ENCODE results near the gene RGPD8. TPM values are rescaled to one million over a fixed set of nuclear protein-coding genes. Genes with fewer than 3 reads are reported as not detected.

Gene RGPD8
- total and polyA plus RNA-seq, 2 of the 13 experiments (the other 11 are each of a cell fraction or from before 2014, with no cell fraction given) = 2.3 to 12.8 TPM

DNA sequence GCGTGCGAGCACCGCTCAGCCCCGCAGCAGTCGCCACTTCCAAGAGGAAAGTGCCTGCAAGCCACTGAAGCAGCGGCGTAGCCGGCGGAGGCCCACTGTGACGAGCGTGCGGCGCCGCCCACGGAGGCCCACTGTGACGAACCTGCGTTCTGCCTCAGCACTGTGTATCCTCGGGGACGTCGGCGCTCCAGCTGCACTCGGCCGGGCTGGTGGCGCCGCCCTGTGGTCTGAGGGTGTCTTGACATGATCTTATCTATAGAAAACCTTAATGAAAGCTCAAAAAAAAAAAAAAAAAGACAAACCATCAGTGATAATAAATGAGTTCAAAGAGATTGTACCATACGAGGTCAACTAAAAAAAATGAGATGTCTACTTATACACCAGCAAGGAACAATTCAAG lies at the start of gene RGPD8 (continued):
- TF ChIP-seq, protein P1, sequence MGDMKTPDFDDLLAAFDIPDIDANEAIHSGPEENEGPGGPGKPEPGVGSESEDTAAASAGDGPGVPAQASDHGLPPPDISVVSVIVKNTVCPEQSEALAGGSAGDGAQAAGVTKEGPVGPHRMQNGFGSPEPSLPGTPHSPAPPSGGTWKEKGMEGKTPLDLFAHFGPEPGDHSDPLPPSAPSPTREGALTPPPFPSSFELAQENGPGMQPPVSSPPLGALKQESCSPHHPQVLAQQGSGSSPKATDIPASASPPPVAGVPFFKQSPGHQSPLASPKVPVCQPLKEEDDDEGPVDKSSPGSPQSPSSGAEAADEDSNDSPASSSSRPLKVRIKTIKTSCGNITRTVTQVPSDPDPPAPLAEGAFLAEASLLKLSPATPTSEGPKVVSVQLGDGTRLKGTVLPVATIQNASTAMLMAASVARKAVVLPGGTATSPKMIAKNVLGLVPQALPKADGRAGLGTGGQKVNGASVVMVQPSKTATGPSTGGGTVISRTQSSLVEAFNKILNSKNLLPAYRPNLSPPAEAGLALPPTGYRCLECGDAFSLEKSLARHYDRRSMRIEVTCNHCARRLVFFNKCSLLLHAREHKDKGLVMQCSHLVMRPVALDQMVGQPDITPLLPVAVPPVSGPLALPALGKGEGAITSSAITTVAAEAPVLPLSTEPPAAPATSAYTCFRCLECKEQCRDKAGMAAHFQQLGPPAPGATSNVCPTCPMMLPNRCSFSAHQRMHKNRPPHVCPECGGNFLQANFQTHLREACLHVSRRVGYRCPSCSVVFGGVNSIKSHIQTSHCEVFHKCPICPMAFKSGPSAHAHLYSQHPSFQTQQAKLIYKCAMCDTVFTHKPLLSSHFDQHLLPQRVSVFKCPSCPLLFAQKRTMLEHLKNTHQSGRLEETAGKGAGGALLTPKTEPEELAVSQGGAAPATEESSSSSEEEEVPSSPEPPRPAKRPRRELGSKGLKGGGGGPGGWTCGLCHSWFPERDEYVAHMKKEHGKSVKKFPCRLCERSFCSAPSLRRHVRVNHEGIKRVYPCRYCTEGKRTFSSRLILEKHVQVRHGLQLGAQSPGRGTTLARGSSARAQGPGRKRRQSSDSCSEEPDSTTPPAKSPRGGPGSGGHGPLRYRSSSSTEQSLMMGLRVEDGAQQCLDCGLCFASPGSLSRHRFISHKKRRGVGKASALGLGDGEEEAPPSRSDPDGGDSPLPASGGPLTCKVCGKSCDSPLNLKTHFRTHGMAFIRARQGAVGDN (CRISPR knock-in tag; IDR thresholded peaks at IDR 0.05) = peak; percentile 69
- peak; percentile 74; the same call in 1 of the 2 replicates for TF ChIP-seq KMT2B (CRISPR knock-in tag; IDR thresholded peaks at IDR 0.05)
- TF ChIP-seq KDM2A (CRISPR knock-in tag; IDR thresholded peaks at IDR 0.05; ENCODE audit: borderline replicate concordance, low read depth) = peak; percentile 91
- 0 out of 2 replicates have a peak, but pooled peaks have one; percentile 28 for TF ChIP-seq ZNF607 (CRISPR knock-in tag; IDR thresholded peaks at IDR 0.05; ENCODE audit: borderline replicate concordance)
- TF ChIP-seq, protein P2, sequence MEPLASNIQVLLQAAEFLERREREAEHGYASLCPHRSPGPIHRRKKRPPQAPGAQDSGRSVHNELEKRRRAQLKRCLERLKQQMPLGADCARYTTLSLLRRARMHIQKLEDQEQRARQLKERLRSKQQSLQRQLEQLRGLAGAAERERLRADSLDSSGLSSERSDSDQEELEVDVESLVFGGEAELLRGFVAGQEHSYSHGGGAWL (CRISPR knock-in tag; IDR thresholded peaks at IDR 0.05) = 0 out of 2 replicates have a peak, but pooled peaks have one; percentile 46
- TF ChIP-seq GFI1 (CRISPR knock-in tag; IDR thresholded peaks at IDR 0.05; ENCODE audit: borderline replicate concordance) = 0 out of 2 replicates have a peak, but pooled peaks have one; percentile 24
- TF ChIP-seq, protein P3, sequence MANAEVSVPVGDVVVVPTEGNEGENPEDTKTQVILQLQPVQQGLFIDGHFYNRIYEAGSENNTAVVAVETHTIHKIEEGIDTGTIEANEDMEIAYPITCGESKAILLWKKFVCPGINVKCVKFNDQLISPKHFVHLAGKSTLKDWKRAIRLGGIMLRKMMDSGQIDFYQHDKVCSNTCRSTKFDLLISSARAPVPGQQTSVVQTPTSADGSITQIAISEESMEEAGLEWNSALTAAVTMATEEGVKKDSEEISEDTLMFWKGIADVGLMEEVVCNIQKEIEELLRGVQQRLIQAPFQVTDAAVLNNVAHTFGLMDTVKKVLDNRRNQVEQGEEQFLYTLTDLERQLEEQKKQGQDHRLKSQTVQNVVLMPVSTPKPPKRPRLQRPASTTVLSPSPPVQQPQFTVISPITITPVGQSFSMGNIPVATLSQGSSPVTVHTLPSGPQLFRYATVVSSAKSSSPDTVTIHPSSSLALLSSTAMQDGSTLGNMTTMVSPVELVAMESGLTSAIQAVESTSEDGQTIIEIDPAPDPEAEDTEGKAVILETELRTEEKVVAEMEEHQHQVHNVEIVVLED (CRISPR knock-in tag; IDR thresholded peaks at IDR 0.05; ENCODE audit: borderline replicate concordance) = peak; percentile 61; the same call in 1 of the 2 replicates
- TF ChIP-seq, protein P4, sequence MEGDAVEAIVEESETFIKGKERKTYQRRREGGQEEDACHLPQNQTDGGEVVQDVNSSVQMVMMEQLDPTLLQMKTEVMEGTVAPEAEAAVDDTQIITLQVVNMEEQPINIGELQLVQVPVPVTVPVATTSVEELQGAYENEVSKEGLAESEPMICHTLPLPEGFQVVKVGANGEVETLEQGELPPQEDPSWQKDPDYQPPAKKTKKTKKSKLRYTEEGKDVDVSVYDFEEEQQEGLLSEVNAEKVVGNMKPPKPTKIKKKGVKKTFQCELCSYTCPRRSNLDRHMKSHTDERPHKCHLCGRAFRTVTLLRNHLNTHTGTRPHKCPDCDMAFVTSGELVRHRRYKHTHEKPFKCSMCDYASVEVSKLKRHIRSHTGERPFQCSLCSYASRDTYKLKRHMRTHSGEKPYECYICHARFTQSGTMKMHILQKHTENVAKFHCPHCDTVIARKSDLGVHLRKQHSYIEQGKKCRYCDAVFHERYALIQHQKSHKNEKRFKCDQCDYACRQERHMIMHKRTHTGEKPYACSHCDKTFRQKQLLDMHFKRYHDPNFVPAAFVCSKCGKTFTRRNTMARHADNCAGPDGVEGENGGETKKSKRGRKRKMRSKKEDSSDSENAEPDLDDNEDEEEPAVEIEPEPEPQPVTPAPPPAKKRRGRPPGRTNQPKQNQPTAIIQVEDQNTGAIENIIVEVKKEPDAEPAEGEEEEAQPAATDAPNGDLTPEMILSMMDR (CRISPR knock-in tag; IDR thresholded peaks at IDR 0.05) = peak; percentile 84
- peak; percentile 49; the same call in 1 of the 2 replicates for TF ChIP-seq YEATS4 (CRISPR knock-in tag; IDR thresholded peaks at IDR 0.05; ENCODE audit: borderline replicate concordance)
- TF ChIP-seq, protein P5, sequence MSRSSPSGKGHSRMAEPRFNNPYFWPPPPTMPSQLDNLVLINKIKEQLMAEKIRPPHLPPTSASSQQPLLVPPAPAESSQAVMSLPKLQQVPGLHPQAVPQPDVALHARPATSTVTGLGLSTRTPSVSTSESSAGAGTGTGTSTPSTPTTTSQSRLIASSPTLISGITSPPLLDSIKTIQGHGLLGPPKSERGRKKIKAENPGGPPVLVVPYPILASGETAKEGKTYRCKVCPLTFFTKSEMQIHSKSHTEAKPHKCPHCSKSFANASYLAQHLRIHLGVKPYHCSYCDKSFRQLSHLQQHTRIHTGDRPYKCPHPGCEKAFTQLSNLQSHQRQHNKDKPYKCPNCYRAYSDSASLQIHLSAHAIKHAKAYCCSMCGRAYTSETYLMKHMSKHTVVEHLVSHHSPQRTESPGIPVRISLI (CRISPR knock-in tag; IDR thresholded peaks at IDR 0.05; ENCODE audit: borderline replicate concordance) = peak; percentile 90
- peak; percentile 63; the same call in 1 of the 2 replicates for TF ChIP-seq POGZ (CRISPR knock-in tag; IDR thresholded peaks at IDR 0.05)
- TF ChIP-seq MXD4 (CRISPR knock-in tag; IDR thresholded peaks at IDR 0.05) = peak; percentile 30; the same call in 1 of the 2 replicates
- TF ChIP-seq HNRNPLL (IDR thresholded peaks at IDR 0.05; ENCODE audit: low read depth, low read length, poor library complexity, severe bottlenecking) = peak; percentile 19
- TF ChIP-seq GATAD2A (CRISPR knock-in tag; IDR thresholded peaks at IDR 0.05) = peak; percentile 66; the same call in 1 of the 2 replicates
- TF ChIP-seq ZNF777 (CRISPR knock-in tag; IDR thresholded peaks at IDR 0.05) = peak; percentile 95
- TF ChIP-seq RBFOX2 (IDR thresholded peaks at IDR 0.05; ENCODE audit: low read depth, low read length) = peak; percentile 61
- peak; percentile 52; the same call in 1 of the 2 replicates for TF ChIP-seq GABPB1 (CRISPR knock-in tag; IDR thresholded peaks at IDR 0.05)
- 0 out of 2 replicates have a peak, but pooled peaks have one; percentile 18 for TF ChIP-seq NCOA2 (CRISPR knock-in tag; IDR thresholded peaks at IDR 0.05)
- TF ChIP-seq FOSL2 (CRISPR knock-in tag; IDR thresholded peaks at IDR 0.05) = peak; percentile 49
- TF ChIP-seq PHF20 (CRISPR knock-in tag; IDR thresholded peaks at IDR 0.05) = 0 out of 2 replicates have a peak, but pooled peaks have one; percentile 28
- TF ChIP-seq NR2C2 (CRISPR knock-in tag; IDR thresholded peaks at IDR 0.05; ENCODE audit: borderline replicate concordance) = peak; percentile 62; the same call in 1 of the 2 replicates

Measured in HepG2 (cell line).